HCT116 (cell line): ENCODE measurements around the gene RNF151. TPM values are rescaled to one million over a fixed set of nuclear protein-coding genes. Genes with fewer than 3 reads are reported as not detected.

ENCODE experiments used
- ATAC-seq: fragments of 200-7000 bp; cut with Tn5 transposase; 2 replicates; pipeline ENCODE4 v1.9.1; 2020; ENCODE audit warnings: mild to moderate bottlenecking, moderate library complexity
- BruUV-seq: library from RNA; stranded (reverse); fragments of 400-500 nt; replicated peaks from 2 replicates; lab custom pipeline; 2021; lab: Mats Ljungman, UMichigan
- CTCF ChIA-PET: fragments of 300-600 bp; sonication (Branson Sonifier 250); formaldehyde crosslinking; loops from one replicate; lab custom pipeline; 2021; ENCODE audit warnings: antibody characterized with exemption; lab: Charles Lee
- POLR2A ChIA-PET: fragments of 300-600, 350-600 bp; sonication (Branson Sonifier 250); formaldehyde crosslinking; loops from one replicate; lab custom pipeline; 2021; ENCODE audit warnings: antibody characterized with exemption; lab: Charles Lee
- RAD21 ChIA-PET, 2 experiments: fragments of 300-600 bp; sonication (Branson Sonifier 250); formaldehyde crosslinking; loops; one replicate each; lab custom pipeline; 2023; ENCODE audit warnings: low total read pairs in 2 of 2; ENCODE audit not compliant: uncharacterized antibody in 2 of 2, unreplicated experiment in 2 of 2, low non-redundant PET in 1 of 2; lab: Charles Lee
- DNase-seq: peaks from one replicate; pipeline ENCODE4 v3.0.0-alpha.2; 2010; ENCODE audit warnings: low read depth, low spot score
- H2AFZ ChIP-seq: fragments of 200-600 bp; shearing (Covaris generic), sonication (generic); 2 replicates; pipeline ENCODE4 v1.6.1; 2017; ENCODE audit warnings: low read depth, mixed run types, mixed read lengths, antibody characterized with exemption, low read length; ENCODE audit not compliant: poor library complexity, severe bottlenecking
- H3K27ac ChIP-seq: 2 replicates; pipeline ENCODE4 v1.5.1; 2012; ENCODE audit warnings: low read depth, low read length
- H3K27me3 ChIP-seq: fragments of 200-600 bp; sonication (generic); 2 replicates; pipeline ENCODE4 v1.6.1; 2016; ENCODE audit warnings: mixed run types, low read length, mixed read lengths; ENCODE audit not compliant: insufficient read depth
- H3K36me3 ChIP-seq, 2 experiments: fragments of 200-500 bp in 1 of 2; fragments of 200-600 bp in 1 of 2; sonication (Bioruptor generic) in 1 of 2; sonication (generic) in 1 of 2; 2 replicates each; pipeline versions ENCODE4 v1.5.1 to v1.6.1; 2014 to 2016; ENCODE audit warnings: low read length in 2 of 2, inconsistent platforms in 1 of 2, mixed read lengths in 1 of 2, mixed run types in 1 of 2; ENCODE audit not compliant: insufficient read depth in 2 of 2, control insufficient read depth in 1 of 2
- H3K4me1 ChIP-seq, 2 experiments: fragments of 200-600 bp in 1 of 2; sonication (generic) in 1 of 2; 2 replicates each; pipeline versions ENCODE4 v1.5.1 to v1.6.1; 2012 to 2017; ENCODE audit warnings: low read length in 2 of 2, inconsistent platforms in 1 of 2, mild to moderate bottlenecking in 1 of 2, mixed read lengths in 1 of 2, mixed run types in 1 of 2, moderate library complexity in 1 of 2; ENCODE audit not compliant: insufficient read depth in 2 of 2, control insufficient read depth in 1 of 2
- H3K4me2 ChIP-seq: fragments of 200-600 bp; sonication (generic); 2 replicates; pipeline ENCODE4 v1.6.1; 2017; ENCODE audit warnings: mixed run types, low read length, mixed read lengths
- H3K4me3 ChIP-seq, 2 experiments: fragments of 200-600 bp in 1 of 2; sonication (generic) in 1 of 2; replicated peaks in 1 of 2; 2 replicates each; pipeline ENCODE4 v1.5.1; 2011 to 2016; ENCODE audit warnings: low read length in 2 of 2, control low read depth in 1 of 2, low read depth in 1 of 2, mild to moderate bottlenecking in 1 of 2, mixed read lengths in 1 of 2, mixed run types in 1 of 2
- H3K79me2 ChIP-seq: fragments of 200-600 bp; sonication (generic); 2 replicates; pipeline ENCODE4 v1.6.1; 2017; ENCODE audit warnings: mild to moderate bottlenecking, mixed run types, low read length, moderate library complexity, mixed read lengths; ENCODE audit not compliant: insufficient read depth
- H3K9ac ChIP-seq: fragments of 200-600 bp; sonication (generic); 2 replicates; pipeline ENCODE4 v1.6.1; 2016; ENCODE audit warnings: low read length, mixed read lengths
- H3K9me2 ChIP-seq: fragments of 200-600 bp; sonication (generic), shearing (Covaris generic); 2 replicates; pipeline ENCODE4 v1.6.1; 2017; ENCODE audit warnings: mixed run types, mild to moderate bottlenecking, moderate library complexity; ENCODE audit not compliant: insufficient read depth
- H3K9me3 ChIP-seq, 2 experiments: fragments of 200-500 bp in 1 of 2; fragments of 200-600 bp in 1 of 2; sonication (Bioruptor generic) in 1 of 2; sonication (generic) in 1 of 2; 2 replicates each; pipeline ENCODE4 v1.6.1; 2014 to 2017; ENCODE audit warnings: low read length in 2 of 2, mixed read lengths in 2 of 2, inconsistent platforms in 1 of 2, low read depth in 1 of 2, mild to moderate bottlenecking in 1 of 2, mixed run types in 1 of 2, moderate library complexity in 1 of 2; ENCODE audit not compliant: control insufficient read depth in 1 of 2, insufficient read depth in 1 of 2
- H4K20me1 ChIP-seq: fragments of 200-600 bp; sonication (generic), shearing (Covaris generic); 2 replicates; pipeline ENCODE4 v1.6.1; 2017; ENCODE audit warnings: mixed run types, mild to moderate bottlenecking, moderate library complexity; ENCODE audit not compliant: insufficient read depth
- CBX3 ChIP-seq: IDR thresholded peaks from 2 replicates; pipeline ENCODE4 v1.6.1; 2012; ENCODE audit warnings: low read depth
- CTCF ChIP-seq, 3 experiments: fragments of 200-600 bp in 1 of 3; sonication (generic) in 1 of 3; IDR thresholded peaks in 2 of 3; conservative IDR thresholded peaks in 1 of 3; 2 replicates each; pipeline ENCODE4 v1.5.1; 2012 to 2017; ENCODE audit warnings: low read depth in 2 of 3, low read length in 2 of 3, antibody characterized with exemption in 1 of 3, borderline replicate concordance in 1 of 3, control low read depth in 1 of 3, mild to moderate bottlenecking in 1 of 3, mixed read lengths in 1 of 3, mixed run types in 1 of 3, moderate library complexity in 1 of 3; ENCODE audit not compliant: insufficient read depth in 1 of 3
- EGR1 ChIP-seq: IDR thresholded peaks from 2 replicates; pipeline ENCODE4 v1.6.1; 2012; ENCODE audit warnings: low read depth
- EZH2 ChIP-seq: fragments of 200-600 bp; sonication (generic); IDR thresholded peaks from 2 replicates; pipeline ENCODE4 v1.6.1; 2017; ENCODE audit warnings: antibody characterized with exemption, mixed run types
- MAX ChIP-seq: IDR thresholded peaks from 2 replicates; pipeline ENCODE4 v1.6.1; 2012
- POLR2A ChIP-seq: IDR thresholded peaks from 2 replicates; pipeline ENCODE4 v1.7.0; 2011; ENCODE audit warnings: borderline replicate concordance; ENCODE audit not compliant: insufficient read depth, insufficient read length; ENCODE audit errors: extremely low read depth
- POLR2AphosphoS5 ChIP-seq: IDR thresholded peaks from 2 replicates; pipeline ENCODE4 v1.6.1; 2011; ENCODE audit warnings: mild to moderate bottlenecking, low read depth, low read length, moderate library complexity
- SP1 ChIP-seq: IDR thresholded peaks from 2 replicates; pipeline ENCODE4 v1.6.1; 2012; ENCODE audit warnings: low read depth
- SRF ChIP-seq: IDR thresholded peaks from 2 replicates; pipeline ENCODE4 v1.6.1; 2012; ENCODE audit warnings: low read depth
- YY1 ChIP-seq: IDR thresholded peaks from 2 replicates; pipeline ENCODE4 v1.6.1; 2011; ENCODE audit warnings: low read length, low read depth, moderate library complexity, mild to moderate bottlenecking; ENCODE audit not compliant: insufficient replicate concordance; ENCODE audit errors: extremely low read depth
- ZBTB33 ChIP-seq: IDR thresholded peaks from 2 replicates; pipeline ENCODE4 v1.6.1; 2011; ENCODE audit warnings: mild to moderate bottlenecking, low read length, moderate library complexity; ENCODE audit not compliant: insufficient replicate concordance; ENCODE audit errors: extremely low read depth
- ZFX ChIP-seq: fragments of 450-650 bp; IDR thresholded peaks from 2 replicates; pipeline ENCODE4 v1.6.1; 2017
- ZNF274 ChIP-seq: fragments of 200-500 bp; sonication (Bioruptor generic); IDR thresholded peaks from 2 replicates; pipeline ENCODE4 v1.6.1; 2014; ENCODE audit warnings: mild to moderate bottlenecking, low read depth, low read length, inconsistent platforms
- intact Hi-C: fragments of 100-400 bp; cut with micrococcal nuclease; formaldehyde crosslinking; loops from 2 replicates; pipeline ENCODE4 v1.10.0; 2022
- total RNA-seq: library from RNA; stranded (reverse); gene quantifications from one replicate; pipeline ENCODE4 v1.2.1, GENCODE V29; 2021; ENCODE audit not compliant: unreplicated experiment

RNF151 gene
- total RNA-seq, 1 experiment from 2014 or later, result 0.30 TPM

- Histone ChIP-seq H3K9me3 (no peaks in the 10 kb centered on the region), H3K36me3 (peaks cover 6 to 20% of the 10 kb centered on the region in 2 experiments), H3K79me2 (peaks cover 68% of the 10 kb centered on the region), H3K27ac (peak within 1 kb of the TSS; percentile 94), H2AFZ (no peak within 1 kb of the TSS), H3K9ac (peak within 1 kb of the TSS; percentile 93), H3K4me1 (peaks cover 5 to 38% of the 10 kb centered on the region in 2 experiments; a peak in 3 of 4 replicates), H3K4me2 (peak within 1 kb of the TSS; percentile 88), H3K27me3 (no peaks in the 10 kb centered on the region), H3K4me3 (peak within 1 kb of the TSS; percentile 65 to 73), H3K9me2 (no peaks in the 10 kb centered on the region), H4K20me1 (peaks cover 11% of the 10 kb centered on the region; the same call in 1 of the 2 replicates)
- CTCF ChIA-PET, result interaction anchor here (0.7 kb wide), 2 partner anchors 14 to 20 kb away, joined by 3 read pairs; partner anchors contain the start of gene GFER
- POLR2A ChIA-PET, result interaction anchor here (0.6 to 5.9 kb wide), 40 partner anchors 9 to 1055 kb away, joined by 3 to 104 read pairs (median 4); partner anchors contain the start of genes FAHD1, GFER, HAGH and MEIOB
- intact Hi-C loops, result no loop called here
- TF ChIP-seq ZNF274 (no peak), POLR2A (peak; percentile 99), ZBTB33 (peak; percentile 96), CBX3 (no peak), SRF (no peak), MAX (no peak), YY1 (peak; percentile 81), EGR1 (no peak), EZH2 (no peak), SP1 (no peak), CTCF (IDR thresholded peaks at IDR 0.05 in 2 of 3, conservative IDR thresholded peaks at IDR 0.05 in 1 of 3; ENCODE audit: borderline replicate concordance in 1 of 3, insufficient read depth in 1 of 3, low read depth in 2 of 3, low read length in 2 of 3) (0 out of 6 replicates have a peak, but pooled peaks of 1 of the 3 experiments have one; percentile 2), POLR2AphosphoS5 (peak; percentile 100), ZFX (peak; percentile 81)
- peak; percentile 60 for ATAC-seq
- RAD21 ChIA-PET, result interaction anchor here (0.7 kb wide), 3 partner anchors 13 to 104 kb away, joined by 3 to 6 read pairs (median 5); no protein-coding TSS in a partner anchor
- peak; percentile 95 for DNase-seq
- no TSS peak for BruUV-seq
These were observed 1.9 kb upstream of the RNF151 start, which contains the start of gene RPS2 for GRCh38 chr16:1964506-1965395. Gene RPS2 (minus strand): TSS chr16:1964826. CDS start chr16:1964625, 201 bp downstream.
